Subcutaneous abdominal adipose tissue (tissue), 5 donors: Measurements from ENCODE around the gene TP73.

Experiments used
- H3K27ac ChIP-seq: one replicate; pipeline ENCODE4 v1.7.0; 2013; ENCODE audit warnings: low read depth, mild to moderate bottlenecking, inconsistent platforms, low read length, moderate library complexity
- H3K27me3 ChIP-seq, 5 donors: one replicate each; pipeline ENCODE4 v1.7.0; 2013; ENCODE audit warnings: low read length in 5 of 5, inconsistent platforms in 1 of 5; ENCODE audit not compliant: control insufficient read depth in 5 of 5, insufficient read depth in 4 of 5
- H3K36me3 ChIP-seq, 5 donors: one replicate each; pipeline ENCODE4 v1.7.0; 2013; ENCODE audit warnings: low read length in 5 of 5; ENCODE audit not compliant: control insufficient read depth in 5 of 5, insufficient read depth in 5 of 5
- H3K4me1 ChIP-seq, 5 donors: one replicate each; pipeline ENCODE4 v1.7.0; 2013; ENCODE audit warnings: low read length in 5 of 5, mild to moderate bottlenecking in 3 of 5, moderate library complexity in 1 of 5; ENCODE audit not compliant: control insufficient read depth in 5 of 5, insufficient read depth in 5 of 5
- H3K4me3 ChIP-seq, 5 donors: one replicate each; pipeline ENCODE4 v1.7.0; 2013; ENCODE audit warnings: low read length in 5 of 5, low read depth in 1 of 5
- H3K9ac ChIP-seq, 5 donors: one replicate each; pipeline ENCODE4 v1.7.0; 2013; ENCODE audit warnings: low read length in 5 of 5, mild to moderate bottlenecking in 4 of 5, moderate library complexity in 3 of 5
- H3K9me3 ChIP-seq, 5 donors: one replicate each; pipeline ENCODE4 v1.7.0; 2013; ENCODE audit warnings: low read length in 5 of 5; ENCODE audit not compliant: control insufficient read depth in 5 of 5
- donor health status: healthy.
- donor health status: healthy.
- donor health status: healthy.
- donor health status: healthy.
- donor health status: healthy.

The TP73 gene

GRCh38 chr1:3733094-3733882 lies 81.0 kb downstream of the TP73 start:
- Histone ChIP-seq H3K4me3 (no peak overlapping the region), H3K27ac (no peak overlapping the region), H3K9ac (no peak overlapping the region), H3K36me3 (peaks cover 0 to 38% (median 23%) of the 10 kb centered on the region in 5 donors), H3K4me1 (peaks cover 0 to 21% (median 6%) of the 10 kb centered on the region in 5 donors), H3K27me3 (peaks cover 16 to 55% (median 42%) of the 10 kb centered on the region in 5 donors), H3K9me3 (no peaks in the 10 kb centered on the region)

GRCh38 chr1:3733883-3734589 lies 81.7 kb downstream of the TP73 start:
- H3K4me3 ChIP-seq: no peak overlapping the region
- H3K9ac ChIP-seq: no peak overlapping the region
- H3K4me1 ChIP-seq: peaks cover 0 to 21% (median 6%) of the 10 kb centered on the region in 5 donors
- H3K36me3 ChIP-seq: peaks cover 0 to 46% (median 31%) of the 10 kb centered on the region in 5 donors
- no peaks in the 10 kb centered on the region for H3K9me3 ChIP-seq
- H3K27me3 ChIP-seq: peaks cover 13 to 49% (median 36%) of the 10 kb centered on the region in 5 donors
- no peak overlapping the region for H3K27ac ChIP-seq

- H3K27me3 ChIP-seq: peaks cover 10 to 44% (median 30%) of the 10 kb centered on the region in 5 donors
- H3K27ac ChIP-seq: no peak overlapping the region
- no peak overlapping the region for H3K4me3 ChIP-seq
- peaks cover 0 to 52% (median 33%) of the 10 kb centered on the region in 5 donors for H3K36me3 ChIP-seq
- H3K9ac ChIP-seq: no peak overlapping the region
- no peaks in the 10 kb centered on the region for H3K9me3 ChIP-seq
- peaks cover 0 to 21% (median 6%) of the 10 kb centered on the region in 5 donors for H3K4me1 ChIP-seq
Observed at GRCh38 chr1:3734602-3735001, 82.3 kb downstream of the TP73 start.

GRCh38 chr1:3735027-3735681 lies 82.8 kb downstream of the TP73 start:
- H3K9me3 ChIP-seq: no peaks in the 10 kb centered on the region
- no peak overlapping the region for H3K27ac ChIP-seq
- H3K4me3 ChIP-seq: no peak overlapping the region
- peaks cover 0 to 21% (median 6%) of the 10 kb centered on the region in 5 donors for H3K4me1 ChIP-seq
- peaks cover 0 to 57% (median 38%) of the 10 kb centered on the region in 5 donors for H3K36me3 ChIP-seq
- H3K27me3 ChIP-seq: peaks cover 5 to 38% (median 25%) of the 10 kb centered on the region in 5 donors
- H3K9ac ChIP-seq: no peak overlapping the region

GRCh38 chr1:3735688-3736087 lies 83.4 kb downstream of the TP73 start:
- Histone ChIP-seq H3K4me1 (peaks cover 0 to 21% (median 6%) of the 10 kb centered on the region in 5 donors), H3K4me3 (no peak overlapping the region), H3K9me3 (no peaks in the 10 kb centered on the region), H3K27ac (no peak overlapping the region), H3K36me3 (peaks cover 0 to 60% (median 40%) of the 10 kb centered on the region in 5 donors), H3K9ac (no peak overlapping the region), H3K27me3 (peaks cover 4 to 33% (median 20%) of the 10 kb centered on the region in 5 donors)

- H3K4me3 ChIP-seq: no peak overlapping the region
- peaks cover 0 to 65% (median 44%) of the 10 kb centered on the region in 5 donors for H3K36me3 ChIP-seq
- H3K27me3 ChIP-seq: peaks cover 4 to 29% (median 17%) of the 10 kb centered on the region in 5 donors
- H3K9ac ChIP-seq: no peak overlapping the region
- H3K9me3 ChIP-seq: no peaks in the 10 kb centered on the region
- no peak overlapping the region for H3K27ac ChIP-seq
- peaks cover 0 to 21% (median 6%) of the 10 kb centered on the region in 5 donors for H3K4me1 ChIP-seq
Observed at GRCh38 chr1:3736131-3736561, 83.8 kb downstream of the TP73 start.

GRCh38 chr1:3736708-3737107 lies 84.4 kb downstream of the TP73 start:
- Histone ChIP-seq H3K36me3 (peaks cover 0 to 71% (median 49%) of the 10 kb centered on the region in 5 donors), H3K9me3 (no peaks in the 10 kb centered on the region)

GRCh38 chr1:3738943-3739342 lies 86.6 kb downstream of the TP73 start:
- no peak overlapping the region for H3K9ac ChIP-seq
- peaks cover 0 to 5% (median 0%) of the 10 kb centered on the region in 5 donors for H3K4me1 ChIP-seq
- H3K27ac ChIP-seq: no peak overlapping the region
- H3K4me3 ChIP-seq: no peak overlapping the region
- H3K9me3 ChIP-seq: no peaks in the 10 kb centered on the region
- peaks cover 0 to 6% (median 0%) of the 10 kb centered on the region in 5 donors for H3K27me3 ChIP-seq
- H3K36me3 ChIP-seq: peaks cover 0 to 86% (median 64%) of the 10 kb centered on the region in 5 donors

More at GRCh38 chr1:3736708-3737107, 84.4 kb downstream of the TP73 start:
- H3K27ac ChIP-seq: no peak overlapping the region
- H3K4me3 ChIP-seq: no peak overlapping the region
- no peak overlapping the region for H3K9ac ChIP-seq
- H3K27me3 ChIP-seq: peaks cover 4 to 25% (median 15%) of the 10 kb centered on the region in 5 donors
- H3K4me1 ChIP-seq: peaks cover 0 to 16% (median 6%) of the 10 kb centered on the region in 5 donors

GRCh38 chr1:3740042-3740441 lies 87.7 kb downstream of the TP73 start:
- Histone ChIP-seq H3K36me3 (peaks cover 0 to 78% (median 64%) of the 10 kb centered on the region in 5 donors), H3K27ac (no peak overlapping the region), H3K27me3 (no peaks in the 10 kb centered on the region), H3K9ac (no peak overlapping the region), H3K4me1 (peaks cover 0 to 8% (median 4%) of the 10 kb centered on the region in 5 donors), H3K9me3 (no peaks in the 10 kb centered on the region), H3K4me3 (no peak overlapping the region)
